HG02852 (cell line): Measurements from ENCODE around the gene FDXR.

Experiments
- ATAC-seq: cut with Tn5 transposase; IDR thresholded peaks from one replicate; pipeline ENCODE4 v1.9.1; 2021; ENCODE audit warnings: mild to moderate bottlenecking, moderate library complexity; ENCODE audit not compliant: unreplicated experiment

The FDXR gene

GRCh38 chr17:74859459-74860228 is 13.2 kb downstream of the FDXR start, which contains the start of gene GRIN2C:
Gene GRIN2C, minus strand, starts transcription at chr17:74859885. Its CDS starts 4,793 bp downstream, at chr17:74855092.
- no peak for ATAC-seq

- ATAC-seq, result no peak
Observed at GRCh38 chr17:74858672-74859458, 13.9 kb downstream of the FDXR start.

GRCh38 chr17:74857191-74857590 is 15.6 kb downstream of the FDXR start:
- no peak for ATAC-seq

GRCh38 chr17:74856112-74856511 is 16.7 kb downstream of the FDXR start:
- ATAC-seq, result no peak

- ATAC-seq, result no peak
Observed at GRCh38 chr17:74855323-74855722, 17.5 kb downstream of the FDXR start.

GRCh38 chr17:74854792-74855191 is 18.0 kb downstream of the FDXR start:
- no peak for ATAC-seq

- no peak for ATAC-seq
Observed at GRCh38 chr17:74853669-74854068, 19.1 kb downstream of the FDXR start.

GRCh38 chr17:74853048-74853397 is 19.8 kb downstream of the FDXR start:
- no peak for ATAC-seq

- ATAC-seq, result no peak
Observed at GRCh38 chr17:74852237-74853047, 20.4 kb downstream of the FDXR start.

- ATAC-seq, result no peak
Observed at GRCh38 chr17:74851612-74852236, 21.1 kb downstream of the FDXR start.

- no peak for ATAC-seq
Observed at GRCh38 chr17:74850914-74851313, 21.9 kb downstream of the FDXR start.

- ATAC-seq, result no peak
Observed at GRCh38 chr17:74850310-74850709, 22.5 kb downstream of the FDXR start.

- no peak for ATAC-seq
Observed at GRCh38 chr17:74848656-74849399, 24.0 kb downstream of the FDXR start.

- ATAC-seq, result no peak
Observed at GRCh38 chr17:74846621-74847020, 26.2 kb downstream of the FDXR start.

- no peak for ATAC-seq
Observed at GRCh38 chr17:74843352-74843627, 29.5 kb downstream of the FDXR start.

- ATAC-seq, result no peak
Observed at GRCh38 chr17:74842599-74843351, 30.0 kb downstream of the FDXR start.

- ATAC-seq, result no peak
Observed at GRCh38 chr17:74842146-74842598, 30.6 kb downstream of the FDXR start.

- ATAC-seq, result no peak
Observed at GRCh38 chr17:74840989-74841666, 31.7 kb downstream of the FDXR start.
